ENCODE results near the gene PLAAT4. TPM values are rescaled to one million over a fixed set of nuclear protein-coding genes. Genes with fewer than 3 reads are reported as not detected.

The PLAAT4 gene, protein sequence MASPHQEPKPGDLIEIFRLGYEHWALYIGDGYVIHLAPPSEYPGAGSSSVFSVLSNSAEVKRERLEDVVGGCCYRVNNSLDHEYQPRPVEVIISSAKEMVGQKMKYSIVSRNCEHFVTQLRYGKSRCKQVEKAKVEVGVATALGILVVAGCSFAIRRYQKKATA
- 5.4 TPM for polyA plus RNA-seq (ENCODE audit: insufficient read length)

DNA sequence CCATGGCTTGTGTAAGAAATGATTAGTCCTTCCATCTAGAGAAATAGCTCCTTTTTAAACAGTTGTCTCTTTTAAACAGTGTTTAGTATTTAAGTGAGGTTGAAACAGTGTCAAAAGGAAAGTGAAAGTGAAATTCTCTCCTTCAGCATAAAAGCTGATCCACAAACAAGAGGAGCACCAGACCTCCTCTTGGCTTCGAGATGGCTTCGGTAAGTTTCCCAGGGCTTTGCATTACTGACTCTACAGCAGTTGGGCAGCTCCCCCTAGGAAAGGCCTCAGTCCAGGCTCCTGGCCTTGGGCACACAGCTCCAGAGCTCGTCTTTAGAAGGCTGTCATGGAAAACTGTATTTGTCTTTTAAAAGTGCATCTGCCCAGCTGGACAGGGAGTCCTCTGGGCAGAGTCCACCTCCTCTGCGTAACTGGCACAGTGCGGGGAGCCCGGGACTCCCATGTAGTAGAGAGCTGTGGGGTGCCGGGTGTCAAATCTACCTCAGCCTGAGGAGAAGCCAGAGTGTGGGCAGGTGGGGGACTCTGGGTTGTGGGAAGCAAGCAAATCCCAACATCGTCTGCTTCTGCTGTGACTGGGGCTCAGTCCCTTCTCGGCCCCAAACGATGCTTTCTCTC is at the start of gene PLAAT4:
TSS of gene PLAAT4 (plus strand) at position 140 of the 624 bp plus-strand sequence. CDS start at position 201, 61 bp downstream.
- peak; percentile 68 for DNase-seq

GRCh38 chr11:63488789-63489188 is 47.8 kb upstream of the PLAAT4 start:
- no peak for DNase-seq

- DNase-seq: no peak
Measured at GRCh38 chr11:63489879-63490278, 46.7 kb upstream of the PLAAT4 start.

DNA sequence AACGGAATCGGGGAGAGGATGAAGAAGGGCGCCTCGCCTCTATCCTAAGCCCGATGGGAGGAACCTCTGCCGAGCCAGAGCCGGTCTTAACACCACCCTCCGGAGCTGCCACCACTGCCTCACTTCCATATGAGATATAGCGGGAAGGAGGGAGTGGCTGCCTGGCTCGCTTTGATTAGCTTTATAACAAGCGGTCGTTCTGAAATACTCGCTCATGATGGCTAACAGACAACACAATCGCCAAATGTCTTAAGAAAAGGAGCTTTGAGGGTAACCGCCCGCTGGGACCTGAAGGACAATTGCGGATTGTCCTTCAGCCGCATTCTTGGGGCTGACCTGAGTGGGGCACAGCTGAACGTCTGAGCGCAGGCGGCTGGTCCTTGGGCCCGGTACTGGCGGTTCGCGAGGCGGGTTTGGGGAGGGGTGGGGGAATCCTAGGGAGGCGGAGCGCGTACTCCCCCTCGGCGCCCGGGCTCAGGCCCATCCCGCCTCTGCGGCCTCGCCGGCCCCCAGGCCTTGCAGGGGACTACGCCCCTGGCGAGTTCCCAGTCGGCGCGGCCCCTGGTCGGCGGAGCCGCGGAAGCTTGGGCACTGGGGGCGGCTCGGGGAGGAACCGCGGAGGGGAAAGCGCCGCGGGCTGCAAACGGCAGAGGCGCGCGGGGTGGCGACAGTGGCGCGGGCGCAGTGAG is 45.9 kb upstream of the PLAAT4 start, which contains the start of gene PLAAT5:
TSS of gene PLAAT5 (minus strand) at position 617 of the 689 bp plus-strand sequence. CDS start at position 484, 133 bp downstream.
- no peak for DNase-seq

- DNase-seq: no peak
Measured at GRCh38 chr11:63491240-63491587, 45.4 kb upstream of the PLAAT4 start.

GRCh38 chr11:63491636-63492372 is 44.8 kb upstream of the PLAAT4 start:
- DNase-seq: no peak

DNA sequence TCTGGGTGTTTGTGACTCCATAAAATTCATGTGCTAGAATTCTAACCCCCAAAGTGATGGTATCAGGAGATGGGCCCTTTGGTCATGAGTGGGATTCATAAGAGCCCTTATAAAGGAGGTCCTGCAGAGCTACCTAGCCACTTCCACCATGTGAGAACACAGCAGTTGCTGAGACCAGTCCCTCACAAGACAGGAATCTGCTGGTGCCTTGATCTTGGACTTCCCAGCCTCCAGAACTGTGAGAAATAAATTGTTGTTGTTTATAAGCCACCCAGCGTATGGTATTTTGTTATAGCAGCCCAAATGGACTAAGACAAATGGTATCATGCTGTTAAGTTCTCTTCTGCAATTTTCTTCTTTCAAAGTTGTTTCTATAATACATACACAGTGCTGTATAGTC is 44.2 kb upstream of the PLAAT4 start:
- no peak for DNase-seq

GRCh38 chr11:63493127-63493526 is 43.5 kb upstream of the PLAAT4 start:
- DNase-seq: no peak

DNA sequence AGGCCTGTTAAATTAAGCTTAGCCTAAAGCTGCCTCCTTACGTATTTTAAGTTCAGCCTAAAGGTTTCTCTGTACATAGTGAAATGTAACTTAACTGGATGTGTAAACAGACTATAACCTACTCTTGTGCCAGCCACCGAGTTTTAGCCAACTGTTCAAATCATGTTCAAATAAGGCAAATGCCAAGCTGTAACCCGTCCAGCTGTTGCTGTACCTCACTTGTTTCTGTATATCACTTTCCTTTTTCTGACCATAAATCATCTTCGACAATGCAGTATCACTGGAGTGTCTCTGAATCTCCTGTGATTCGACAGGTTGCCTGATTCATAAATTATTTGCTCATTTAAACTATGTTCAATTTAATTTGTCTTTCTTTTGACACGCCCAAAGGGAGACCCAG is 41.6 kb upstream of the PLAAT4 start:
- DNase-seq: no peak

DNA sequence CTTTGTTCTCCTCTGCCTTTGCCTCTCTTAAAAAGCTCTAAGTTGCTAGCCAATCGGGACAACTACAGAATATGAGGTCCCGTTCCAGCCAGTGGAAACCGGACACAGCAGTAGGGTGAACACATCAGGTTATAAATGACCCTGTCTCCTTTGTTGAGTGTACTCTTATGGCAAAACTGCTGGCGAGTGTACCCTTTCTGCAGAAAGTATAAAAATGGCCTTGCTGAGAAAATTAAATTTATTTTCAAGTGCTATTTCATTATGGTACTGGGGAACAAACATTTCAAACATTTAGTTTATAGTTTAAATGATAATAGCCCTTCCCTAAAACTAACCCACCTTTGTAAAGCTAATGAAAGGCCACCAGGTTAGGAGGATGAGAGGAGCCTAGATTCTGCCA is 36.7 kb upstream of the PLAAT4 start:
- DNase-seq: no peak

DNA sequence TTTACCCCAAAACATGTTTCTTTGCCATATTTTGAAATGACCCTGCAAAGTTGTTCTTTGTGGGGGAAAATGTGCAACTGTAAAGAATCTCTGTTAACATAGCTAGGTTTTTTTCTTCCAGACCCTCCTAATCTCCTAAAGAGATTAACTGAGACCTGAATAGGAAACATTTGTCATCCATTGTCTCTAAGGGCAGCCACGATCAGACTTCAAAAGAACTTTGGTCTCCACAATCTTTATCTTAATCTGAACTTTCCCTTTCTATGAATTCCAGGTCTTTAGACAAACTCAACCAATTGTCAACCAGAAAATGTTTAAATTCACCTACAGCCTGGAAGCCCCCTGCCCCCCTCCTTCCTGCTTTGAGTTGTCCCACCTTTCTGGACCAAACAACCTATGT is 35.4 kb upstream of the PLAAT4 start:
- DNase-seq: no peak

GRCh38 chr11:63502252-63502820 is 34.3 kb upstream of the PLAAT4 start:
- no peak for DNase-seq

- DNase-seq: no peak
Measured at GRCh38 chr11:63503492-63503891, 33.1 kb upstream of the PLAAT4 start.

- DNase-seq: no peak
Measured at GRCh38 chr11:63504054-63504453, 32.6 kb upstream of the PLAAT4 start.

DNA sequence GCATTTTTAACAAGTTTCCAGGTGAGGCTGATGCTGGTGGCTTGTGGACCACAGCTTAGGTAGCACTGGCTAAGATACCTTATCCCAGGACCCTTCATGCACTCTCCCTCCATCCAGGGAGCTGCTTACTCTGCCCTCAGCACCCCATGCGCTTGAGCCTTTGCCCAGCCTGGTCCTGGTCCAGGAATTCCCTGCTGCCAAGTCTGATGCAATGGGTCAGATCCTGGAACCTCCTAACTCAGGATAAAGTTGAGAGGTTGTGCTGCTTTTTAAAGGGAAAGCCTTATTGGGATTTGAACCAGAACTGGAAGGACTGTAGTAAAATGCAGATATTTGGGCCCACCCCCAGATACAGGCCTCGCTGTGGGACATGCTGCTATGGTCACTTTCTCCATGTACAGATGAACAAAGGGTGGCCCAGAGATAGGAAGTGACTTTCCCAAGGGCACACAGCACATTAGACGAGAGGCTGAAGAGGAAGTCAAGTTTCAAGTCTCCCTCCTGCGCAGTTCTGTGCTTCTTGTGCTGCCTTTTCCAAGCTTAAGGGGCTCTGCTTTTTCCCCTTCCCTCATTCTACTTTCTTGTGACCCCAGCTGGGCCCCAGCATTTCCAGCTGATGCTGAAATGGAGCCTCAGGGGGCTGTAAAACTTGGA is 31.5 kb upstream of the PLAAT4 start:
- no peak for DNase-seq

DNA sequence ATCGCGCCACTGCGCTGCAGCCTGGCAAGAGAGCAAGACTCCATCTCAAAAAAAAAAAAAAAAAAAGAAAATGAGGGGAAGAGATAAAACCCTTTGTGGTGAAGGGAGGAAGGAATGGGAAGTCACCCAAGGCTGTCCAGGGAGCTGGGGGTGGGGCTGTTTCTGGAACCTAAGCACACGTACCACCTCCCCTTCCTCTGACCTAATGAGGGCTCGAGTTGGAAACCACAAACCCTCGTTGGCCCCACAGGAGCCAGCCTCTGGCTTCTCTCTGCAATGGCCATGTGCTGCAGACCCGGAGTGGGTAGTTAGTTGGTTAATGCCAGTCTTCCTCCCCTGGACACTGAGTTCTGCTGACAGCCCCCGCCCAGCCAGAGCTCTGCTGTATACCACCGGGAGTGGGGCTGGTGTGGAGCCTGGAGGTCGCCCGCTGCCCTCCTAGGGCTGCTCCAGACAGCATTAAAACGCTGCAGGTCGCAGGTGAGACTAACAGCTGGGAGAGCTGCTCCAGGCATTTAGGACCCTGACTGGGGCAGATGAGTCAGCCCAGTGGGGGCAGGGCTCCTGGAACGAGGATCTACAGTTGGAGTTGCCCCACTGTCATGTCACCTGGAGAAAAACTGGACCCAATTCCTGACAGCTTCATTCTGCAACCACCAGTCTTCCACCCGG is 30.6 kb upstream of the PLAAT4 start, which contains the start of gene LGALS12:
TSS of gene LGALS12 (plus strand) at position 228 of the 672 bp plus-strand sequence. CDS start at position 603, 375 bp downstream.
- no peak for DNase-seq

DNA sequence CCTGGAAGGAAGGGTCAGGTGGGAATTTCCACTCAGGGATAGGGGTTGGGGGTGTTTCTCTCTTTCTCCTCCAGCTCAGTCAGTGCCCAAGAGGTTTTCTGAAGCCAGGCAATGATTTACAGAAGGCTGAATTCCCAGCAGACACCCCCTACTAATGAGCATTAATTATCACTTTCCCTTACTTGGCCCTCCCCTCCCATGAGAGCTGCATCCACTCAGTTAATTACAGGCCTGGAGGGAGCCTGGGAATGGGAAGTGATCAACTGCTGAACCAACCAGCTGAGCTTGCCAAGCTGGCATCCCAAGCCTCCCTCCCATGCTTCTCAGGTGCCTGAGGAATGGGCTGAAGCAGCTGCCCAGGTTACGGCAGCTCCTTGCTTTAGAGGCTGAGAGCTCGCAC is 29.7 kb upstream of the PLAAT4 start:
- DNase-seq: no peak

DNA sequence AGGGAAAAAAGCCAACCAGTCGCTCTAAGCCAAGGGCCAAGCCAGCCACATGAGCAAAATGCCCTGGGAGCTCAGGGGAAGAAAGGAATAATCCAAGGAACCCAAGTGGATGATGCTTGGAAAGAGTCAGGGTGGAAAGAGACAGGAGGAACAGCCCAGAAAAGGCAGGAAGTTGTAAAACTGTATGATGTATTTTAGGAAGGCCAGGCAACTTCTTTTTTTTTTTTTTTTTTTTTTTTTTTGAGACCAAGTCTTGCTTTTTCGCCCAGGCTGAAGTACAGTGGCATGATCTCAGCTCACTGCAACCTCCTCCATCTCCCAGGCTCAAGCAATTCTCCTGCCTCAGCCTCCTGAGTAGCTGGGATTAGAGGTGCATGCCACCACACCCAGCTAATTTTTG is 29.1 kb upstream of the PLAAT4 start:
- DNase-seq: no peak

- no peak for DNase-seq
Measured at GRCh38 chr11:63508009-63508408, 28.6 kb upstream of the PLAAT4 start.

- no peak for DNase-seq
Measured at GRCh38 chr11:63508745-63509144, 27.9 kb upstream of the PLAAT4 start.

DNA sequence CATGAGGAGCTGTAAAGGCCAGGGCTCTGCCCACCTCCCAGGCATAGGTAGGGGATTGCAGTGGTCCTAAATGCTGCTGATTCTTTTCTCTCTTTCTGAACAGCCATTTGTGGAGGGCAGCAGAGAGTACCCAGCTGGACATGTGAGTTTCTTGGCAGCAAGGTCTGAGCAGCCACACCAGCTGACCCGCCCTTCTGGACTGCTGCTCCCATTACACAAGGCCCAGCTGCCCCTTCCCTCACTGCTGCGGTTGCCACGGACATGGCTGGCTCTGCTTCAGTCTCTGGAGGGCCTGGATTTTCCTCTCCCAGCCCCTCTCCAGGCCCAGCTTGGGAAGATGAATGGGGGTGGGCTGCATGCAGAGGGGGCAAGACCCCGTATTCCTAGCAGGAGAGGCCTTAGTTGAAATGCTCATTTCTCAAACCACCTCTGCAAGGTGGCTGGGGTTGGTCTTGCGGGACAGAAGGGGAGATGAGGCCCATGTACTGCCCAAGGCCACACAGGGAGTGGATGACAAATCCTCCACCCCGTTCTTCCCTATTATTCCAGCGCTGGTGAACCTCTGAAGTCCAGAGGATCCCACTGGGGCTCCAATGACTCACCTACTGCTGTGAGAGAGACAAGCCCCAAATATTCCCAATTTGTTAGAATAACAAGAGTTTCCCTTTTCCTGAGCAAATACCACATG is 26.1 kb upstream of the PLAAT4 start:
- DNase-seq: no peak

Measured in hindlimb muscle (tissue), 1 donor.